ENCODE measurements around the gene ANKZF1.
"Not testable (repeated sequence)": the region's sequence is repeated elsewhere in the genome, so short reads cannot be mapped to it uniquely, and the experiment has no call there.

Gene ANKZF1

DNA sequence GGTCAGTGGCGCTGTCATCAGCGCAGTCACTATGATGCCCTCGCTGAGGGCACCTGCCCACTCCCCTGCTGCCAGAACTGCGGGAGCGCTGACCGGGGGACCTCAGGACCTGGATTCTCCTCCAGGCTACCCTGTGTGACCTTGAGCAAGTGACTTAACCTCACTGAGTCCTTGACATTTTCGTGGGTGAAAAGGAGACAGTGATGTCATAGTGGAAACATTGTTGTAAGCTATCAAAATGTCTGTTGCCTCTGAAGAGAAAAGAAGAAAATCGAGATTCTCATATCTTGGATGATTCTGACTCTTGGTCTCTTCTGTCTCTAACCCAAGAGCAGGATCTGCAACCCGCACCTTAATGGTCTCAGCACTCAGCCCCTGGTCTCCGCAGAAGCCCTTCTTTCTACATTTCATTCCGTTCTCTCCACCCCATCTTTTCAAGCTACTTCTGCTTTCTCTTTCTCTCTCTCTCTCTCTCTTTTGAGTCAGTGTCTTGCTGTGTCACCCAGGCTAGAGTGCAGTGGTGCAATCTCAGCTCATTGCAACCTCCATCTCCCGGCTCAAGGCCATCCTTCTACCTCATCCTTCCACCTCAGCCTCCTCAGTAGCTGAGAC, 25.1 kb downstream of the ANKZF1 start:
- DNase-seq (ENCODE audit: low read depth in 2 of 2) = no peak

DNA sequence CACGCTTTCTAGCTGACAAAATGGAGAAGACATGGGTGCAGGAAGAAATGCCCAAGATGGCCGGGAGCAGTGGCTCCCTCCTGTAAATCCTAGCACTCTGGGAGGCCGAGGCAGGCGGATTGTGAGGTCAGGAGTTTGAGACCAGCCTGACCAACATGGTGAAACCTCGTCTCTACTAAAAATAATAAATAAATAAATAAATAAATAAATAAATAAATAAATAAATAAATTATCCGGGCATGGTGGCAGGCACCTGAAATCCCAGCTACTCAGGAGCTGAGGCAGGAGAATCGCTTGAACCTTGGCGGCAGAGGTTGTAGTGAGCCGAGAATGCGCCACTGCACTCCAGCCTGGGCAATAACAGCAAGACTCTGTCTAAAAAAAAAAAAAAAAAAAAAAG, 29.3 kb downstream of the ANKZF1 start:
- DNase-seq (ENCODE audit: low read depth in 2 of 2) = not testable (repeated sequence)

DNA sequence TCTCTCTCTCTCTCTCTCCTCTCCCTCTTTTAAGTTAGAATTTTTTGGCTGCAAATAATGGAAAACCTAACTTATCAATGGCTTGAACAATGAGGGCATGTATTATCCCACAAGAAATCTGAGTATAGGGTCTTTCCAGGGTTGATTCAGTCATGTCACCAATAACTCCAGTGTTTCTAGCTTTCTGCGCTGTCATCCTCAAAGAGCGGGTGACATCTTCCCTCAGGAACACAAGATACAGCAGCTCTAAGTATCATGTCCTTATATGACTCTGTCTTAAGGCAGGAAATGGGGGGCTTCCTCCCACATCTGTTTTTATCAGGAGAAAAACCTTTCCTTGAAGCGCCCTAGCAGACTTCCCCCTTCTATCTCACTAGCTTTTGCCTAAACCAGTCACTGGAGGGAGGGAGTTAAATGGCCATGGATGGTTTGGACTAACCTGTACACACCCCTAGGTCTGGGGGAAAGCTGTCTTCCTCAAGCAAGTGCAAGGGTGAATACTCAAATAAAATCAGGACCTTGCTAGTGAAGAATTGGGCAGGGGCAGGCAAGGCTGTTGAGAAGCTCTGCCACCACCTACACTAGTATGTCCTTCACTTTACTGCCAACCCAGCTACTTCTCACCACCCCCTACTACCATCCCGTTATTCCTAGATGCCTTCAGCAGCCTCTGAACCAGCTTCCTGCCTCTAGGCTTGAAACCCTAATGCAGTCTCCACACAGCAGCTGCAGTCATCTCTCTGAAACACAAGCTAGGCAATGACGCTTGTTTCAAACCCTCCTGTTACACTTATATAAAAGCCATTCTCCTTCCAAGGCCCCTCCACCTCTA, 31.6 kb downstream of the ANKZF1 start:
- no peak for DNase-seq (ENCODE audit: low read depth in 2 of 2)

DNA sequence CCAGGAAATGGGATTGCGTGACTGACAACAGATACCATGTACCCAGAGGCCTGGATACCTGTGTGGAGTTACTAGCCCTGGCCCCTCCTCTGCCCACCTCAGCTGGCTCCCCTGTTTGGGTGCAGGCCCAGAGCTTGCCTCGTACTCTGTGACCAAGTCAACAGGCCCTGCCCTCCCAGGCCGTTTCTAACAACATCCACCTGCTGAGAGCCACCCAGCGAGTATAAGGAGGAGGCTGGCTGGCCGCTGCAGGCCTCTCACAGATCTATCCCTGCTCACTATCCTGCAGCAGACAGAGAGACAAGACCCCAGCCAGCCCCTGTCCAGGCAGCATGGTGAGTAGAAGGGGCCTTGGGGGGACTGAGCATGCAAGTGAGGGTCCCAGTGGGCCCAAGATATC, 36.6 kb downstream of the ANKZF1 start:
- no peak for DNase-seq (ENCODE audit: low read depth in 2 of 2)

DNA sequence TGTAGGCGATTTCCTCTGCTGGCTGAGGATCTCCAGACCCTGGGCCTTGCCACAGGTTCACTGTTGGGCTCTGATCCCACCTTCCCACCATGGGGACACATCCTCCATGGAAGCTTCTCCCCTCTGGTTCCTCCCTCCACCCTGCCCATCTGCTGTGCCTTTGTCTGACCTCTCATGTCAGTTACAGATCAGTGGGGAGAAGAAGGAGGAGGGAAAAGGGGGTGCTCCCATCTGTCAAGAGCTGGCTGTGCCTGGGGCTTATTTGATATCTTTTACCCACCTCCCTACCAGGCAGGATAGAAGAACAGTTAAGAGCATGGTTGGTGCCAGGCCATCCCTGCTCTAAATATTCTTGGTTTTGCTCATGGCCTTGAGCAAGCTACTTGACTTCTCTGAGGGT, 37.3 kb downstream of the ANKZF1 start:
- DNase-seq (ENCODE audit: low read depth in 2 of 2) = no peak

DNA sequence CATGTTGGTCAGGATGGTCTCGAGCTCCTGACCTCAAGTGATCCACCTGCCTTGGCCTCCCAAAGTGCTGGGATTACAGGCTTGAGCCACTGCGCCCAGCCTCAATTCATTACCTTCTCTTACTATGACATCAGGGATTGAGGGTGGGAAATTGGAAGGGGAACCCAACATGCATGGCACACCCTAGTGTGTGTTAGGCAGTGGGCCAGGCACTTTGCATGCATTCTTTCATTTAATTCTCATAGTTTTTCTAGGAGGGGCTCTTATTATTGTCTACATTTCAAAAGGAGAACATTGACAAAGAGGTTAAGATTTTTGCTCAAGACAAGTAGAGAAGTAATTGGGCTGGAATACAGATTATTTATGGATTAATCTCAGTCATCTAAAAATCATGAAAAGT, 38.7 kb downstream of the ANKZF1 start:
- DNase-seq (ENCODE audit: low read depth in 2 of 2) = no peak

DNA sequence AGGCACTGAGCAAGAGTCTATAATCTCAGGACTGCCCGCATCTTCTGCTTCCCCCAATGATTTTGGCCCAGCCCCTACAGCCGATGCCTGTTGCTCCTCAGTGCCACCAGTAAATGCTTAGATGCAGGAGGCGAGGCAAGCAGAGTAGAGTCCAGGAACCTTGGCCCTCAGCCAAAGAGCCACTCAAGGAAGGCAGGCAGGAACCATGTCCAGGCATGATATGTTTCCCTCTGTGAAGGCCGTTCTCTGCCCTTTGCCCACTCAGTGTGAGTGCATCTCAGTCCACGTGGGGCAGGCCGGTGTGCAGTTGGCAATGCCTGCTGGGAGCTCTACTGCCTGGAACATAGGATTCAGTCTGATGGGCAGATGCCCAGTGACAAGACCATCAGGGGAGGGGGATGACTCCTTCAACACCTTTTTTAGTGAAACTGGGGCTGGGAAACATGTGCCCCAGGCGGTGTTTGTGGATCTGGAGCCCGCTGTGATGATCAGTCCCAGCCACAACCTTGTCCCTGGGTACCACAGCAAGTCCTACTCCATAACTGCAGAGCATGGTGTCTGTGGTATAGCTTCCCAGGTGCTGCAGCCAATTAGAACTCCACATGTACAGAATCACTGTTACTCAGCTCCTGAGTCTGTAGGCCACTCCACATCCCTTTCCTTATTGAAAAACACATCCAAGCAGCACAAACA, 39.9 kb downstream of the ANKZF1 start:
- DNase-seq (ENCODE audit: low read depth in 2 of 2) = no peak

DNA sequence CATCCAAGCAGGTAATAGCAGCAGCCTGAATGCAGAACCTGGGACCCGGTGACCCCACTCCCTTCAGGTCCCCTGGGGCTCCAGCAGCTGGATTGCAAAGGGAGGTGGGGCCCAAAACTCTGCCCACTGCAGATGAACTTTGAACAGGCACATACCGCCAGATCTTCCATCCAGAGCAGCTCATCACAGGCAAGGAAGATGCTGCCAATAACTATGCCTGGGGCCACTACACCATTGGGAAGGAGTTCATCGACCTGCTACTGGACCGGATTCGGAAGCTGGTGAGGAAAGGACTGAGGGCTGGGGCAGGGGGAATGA, 40.4 kb downstream of the ANKZF1 start:
- no peak for DNase-seq (ENCODE audit: low read depth in 2 of 2)

DNA sequence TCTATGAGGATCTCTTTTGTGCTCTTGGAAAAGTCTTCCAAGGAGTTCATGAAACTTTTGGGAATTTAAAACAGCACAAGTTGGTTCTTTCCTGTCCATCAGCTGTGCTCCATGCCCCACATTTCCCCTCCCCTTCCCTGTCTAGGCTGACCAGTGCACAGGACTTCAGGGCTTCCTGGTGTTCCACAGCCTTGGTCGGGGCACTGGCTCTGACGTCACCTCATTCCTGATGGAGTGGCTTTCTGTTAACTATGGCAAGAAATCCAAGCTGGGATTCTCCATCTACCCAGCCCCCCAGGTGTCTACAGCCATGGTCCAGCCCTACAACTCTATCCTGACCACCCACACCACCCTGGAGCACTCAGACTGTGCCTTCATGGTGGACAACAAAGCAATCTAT, 41.4 kb downstream of the ANKZF1 start:
- DNase-seq (ENCODE audit: low read depth in 2 of 2) = no peak

DNA sequence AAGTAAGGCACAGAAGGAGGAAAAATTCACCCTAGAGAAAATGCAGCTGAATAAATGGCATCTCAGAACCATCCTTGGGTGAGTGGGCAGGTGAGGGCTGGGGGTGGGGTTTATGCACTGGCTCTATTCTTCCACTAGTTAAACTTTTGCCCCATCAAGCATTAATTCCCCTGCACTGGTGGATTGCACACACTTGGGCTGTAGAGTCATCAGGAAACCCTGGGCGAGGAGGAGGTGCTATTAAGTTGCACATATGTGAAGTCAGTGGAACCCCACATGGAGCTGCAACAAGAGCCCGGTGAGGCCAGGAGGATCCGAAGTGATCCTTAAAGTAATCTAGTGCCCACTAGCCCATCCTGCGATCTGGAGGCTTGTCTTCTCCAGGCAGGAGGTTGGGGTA, 42.8 kb downstream of the ANKZF1 start:
- no peak for DNase-seq (ENCODE audit: low read depth in 2 of 2)

DNA sequence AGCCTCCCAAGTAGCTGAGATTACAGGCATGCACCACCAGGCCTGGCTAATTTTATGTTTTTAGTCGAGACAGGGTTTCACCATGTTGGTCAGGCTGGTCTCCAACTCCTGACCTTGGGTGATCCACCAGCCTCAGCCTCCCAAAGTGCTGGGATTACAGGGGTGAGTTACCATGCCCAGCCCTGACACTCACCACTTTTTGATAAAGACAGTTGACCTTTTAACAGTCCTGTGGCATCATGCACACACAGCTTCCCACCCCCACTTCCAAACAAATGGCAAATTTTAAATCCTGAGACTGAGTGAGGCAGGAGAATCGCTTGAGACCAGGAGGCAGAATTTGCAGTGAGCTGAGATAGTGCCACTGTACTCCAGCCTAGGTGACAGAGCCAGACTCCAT, 43.4 kb downstream of the ANKZF1 start:
- no peak for DNase-seq (ENCODE audit: low read depth in 2 of 2)

DNA sequence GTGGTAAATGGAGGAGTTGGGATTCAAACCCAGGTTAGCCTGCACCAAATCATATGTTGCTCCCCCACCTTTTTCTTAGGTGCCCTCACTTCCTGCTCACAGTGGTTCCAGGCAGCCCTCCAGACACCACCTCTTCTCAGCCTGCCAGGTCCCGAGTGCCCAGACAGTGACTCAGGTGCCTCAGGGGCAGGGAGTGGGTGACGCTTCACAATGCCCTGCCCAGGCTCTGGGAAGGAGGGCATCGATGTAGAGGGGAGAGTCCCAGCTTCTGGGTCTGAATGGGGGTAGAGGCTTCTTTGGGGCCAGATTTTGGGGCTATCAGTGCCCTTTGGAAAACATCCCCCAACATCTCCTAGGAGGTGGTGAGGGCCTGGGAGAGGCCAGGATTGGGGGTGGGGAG, 44.3 kb downstream of the ANKZF1 start:
- DNase-seq (ENCODE audit: low read depth in 2 of 2) = no peak

DNA sequence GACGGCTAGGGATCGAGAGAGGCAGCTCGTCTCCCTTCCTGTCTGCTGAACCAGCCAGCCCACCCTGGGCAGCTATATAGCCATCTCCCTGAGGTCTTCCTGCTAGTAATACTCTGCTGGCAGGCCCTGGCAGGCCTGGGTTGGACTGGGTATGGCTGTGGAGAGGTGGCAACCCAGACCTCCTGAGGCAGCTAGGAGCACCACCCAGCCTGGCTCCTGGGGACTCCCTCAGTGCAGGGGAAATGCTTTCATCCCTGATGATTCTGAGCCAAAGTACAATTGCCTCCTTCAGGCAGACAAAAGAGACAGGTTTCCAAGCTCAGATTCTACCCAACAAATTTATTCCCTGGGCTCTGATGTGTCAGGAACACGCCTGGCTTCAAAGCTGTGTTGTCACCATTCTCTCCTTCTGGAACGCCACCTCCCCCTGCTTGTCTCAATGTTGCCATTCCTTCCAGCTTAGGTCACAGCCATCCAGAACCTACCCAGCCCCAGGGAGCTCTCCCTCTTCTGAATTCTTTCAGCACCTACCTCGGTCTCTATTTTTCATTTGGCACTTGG, 44.8 kb downstream of the ANKZF1 start:
- DNase-seq (ENCODE audit: low read depth in 2 of 2) = no peak

DNA sequence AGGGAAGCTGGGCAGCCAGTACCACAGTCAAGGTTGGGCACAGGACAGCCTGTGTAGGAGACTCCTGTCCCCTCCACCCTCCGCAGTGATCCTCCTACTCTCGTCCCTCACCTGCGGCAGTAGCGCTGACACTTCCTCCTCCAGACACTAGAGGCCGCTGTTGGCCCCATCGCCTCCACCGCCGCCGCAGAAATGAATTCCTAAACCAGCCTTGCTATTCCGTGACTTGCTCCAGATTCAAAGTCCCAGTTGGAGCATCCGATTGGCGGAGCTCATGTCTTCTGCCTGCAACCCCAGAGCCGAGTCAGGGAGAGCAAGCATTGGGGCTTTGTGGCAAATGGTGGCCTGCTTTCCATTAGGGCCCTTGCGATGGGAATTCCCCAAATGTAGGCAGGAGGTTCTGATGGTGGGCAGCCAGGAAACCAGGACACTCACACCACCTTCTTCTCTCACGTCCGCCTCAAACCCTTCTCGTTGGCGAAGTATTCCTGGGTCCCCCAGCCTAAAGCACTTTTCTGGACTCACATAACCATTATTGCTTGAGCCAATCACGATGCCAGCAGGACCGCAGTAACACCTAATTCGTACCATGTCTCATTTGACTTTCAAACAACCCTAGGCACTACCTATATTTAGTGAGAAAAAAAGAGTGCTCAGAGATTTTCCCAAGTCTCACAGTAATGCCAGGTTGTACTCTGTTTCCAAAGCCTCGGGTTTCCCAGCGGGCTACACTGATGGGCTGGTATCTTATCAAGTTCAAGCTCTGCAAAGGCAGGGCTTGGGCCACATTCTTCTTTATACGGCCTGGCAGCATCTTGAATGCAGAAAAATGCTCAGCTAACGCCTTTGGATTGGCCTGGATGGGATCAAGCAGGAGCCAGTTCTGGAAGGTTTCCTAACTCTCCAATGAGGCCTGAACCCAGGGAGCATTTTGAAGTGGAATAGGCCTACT, 48.4 kb downstream of the ANKZF1 start:
- peak; percentile 47 to 55 for DNase-seq (ENCODE audit: low read depth in 2 of 2)

DNA sequence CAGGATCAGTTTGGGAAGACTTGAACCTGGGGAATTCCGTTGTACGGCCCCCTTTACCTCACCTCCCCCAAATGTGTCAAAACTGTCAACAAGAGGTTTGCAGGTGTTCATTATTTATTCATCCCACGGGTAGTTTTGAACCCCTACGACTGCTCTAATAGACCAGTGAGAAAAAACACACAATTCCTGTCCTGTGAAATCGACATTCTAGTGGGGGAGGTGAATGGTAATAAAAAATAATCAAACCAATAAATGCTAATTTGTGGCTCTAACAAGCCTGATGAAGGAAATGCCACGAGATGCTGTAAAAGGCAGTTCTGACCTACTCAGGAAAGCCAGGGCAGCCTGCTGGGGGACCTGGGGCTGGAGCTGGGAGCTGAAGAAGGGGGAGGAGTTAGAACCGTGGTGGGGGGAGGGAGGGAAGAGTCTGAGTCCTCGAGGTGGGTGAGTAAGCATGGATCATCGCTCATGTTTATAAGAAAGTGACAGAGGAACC, 49.1 kb downstream of the ANKZF1 start:
- DNase-seq (ENCODE audit: low read depth in 2 of 2) = no peak

DNA sequence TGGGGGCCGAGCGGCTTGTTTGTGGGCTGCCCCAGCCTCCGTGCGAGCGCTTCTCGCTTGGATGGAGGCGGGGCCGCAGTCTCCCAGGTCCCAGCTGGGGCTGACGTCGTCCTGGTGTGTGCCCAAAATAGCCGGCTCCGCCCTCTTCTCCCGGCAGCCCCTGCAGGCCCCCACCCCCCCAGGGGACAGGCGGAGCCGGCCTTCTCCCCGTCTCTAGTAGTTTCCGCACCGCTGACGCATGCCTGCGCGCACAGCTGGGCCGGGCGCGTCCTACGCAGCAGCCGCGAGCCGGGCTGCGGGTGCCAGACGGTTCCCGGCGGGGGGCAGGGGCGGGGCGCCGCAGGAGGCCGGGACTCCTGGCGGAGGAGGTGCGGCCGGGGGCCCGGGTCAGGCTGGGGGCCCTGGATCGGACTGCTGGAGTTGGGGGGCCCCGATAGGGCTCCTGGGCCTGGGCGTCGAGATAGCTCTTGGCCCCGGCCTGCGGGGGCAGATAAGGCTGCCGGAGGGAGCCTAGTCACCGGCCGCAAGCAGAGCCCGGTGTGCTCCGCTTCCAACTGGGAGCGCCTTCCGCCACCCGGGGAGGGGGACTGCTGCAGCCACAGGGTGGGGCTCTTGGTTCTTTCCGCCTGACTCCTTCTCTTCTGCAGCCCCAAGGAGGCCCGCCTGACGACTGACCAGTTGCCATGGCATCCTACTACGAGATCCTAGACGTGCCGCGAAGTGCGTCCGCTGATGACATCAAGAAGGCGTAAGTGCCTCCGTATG, 49.7 kb downstream of the ANKZF1 start, which contains the start of gene DNAJB2:
Gene DNAJB2, plus strand, starts transcription at position 216 of the 765 bp plus-strand sequence. Its CDS starts 468 bp downstream, at position 684.
- peak; percentile 98 to 100 for DNase-seq (ENCODE audit: low read depth in 2 of 2)

DNA sequence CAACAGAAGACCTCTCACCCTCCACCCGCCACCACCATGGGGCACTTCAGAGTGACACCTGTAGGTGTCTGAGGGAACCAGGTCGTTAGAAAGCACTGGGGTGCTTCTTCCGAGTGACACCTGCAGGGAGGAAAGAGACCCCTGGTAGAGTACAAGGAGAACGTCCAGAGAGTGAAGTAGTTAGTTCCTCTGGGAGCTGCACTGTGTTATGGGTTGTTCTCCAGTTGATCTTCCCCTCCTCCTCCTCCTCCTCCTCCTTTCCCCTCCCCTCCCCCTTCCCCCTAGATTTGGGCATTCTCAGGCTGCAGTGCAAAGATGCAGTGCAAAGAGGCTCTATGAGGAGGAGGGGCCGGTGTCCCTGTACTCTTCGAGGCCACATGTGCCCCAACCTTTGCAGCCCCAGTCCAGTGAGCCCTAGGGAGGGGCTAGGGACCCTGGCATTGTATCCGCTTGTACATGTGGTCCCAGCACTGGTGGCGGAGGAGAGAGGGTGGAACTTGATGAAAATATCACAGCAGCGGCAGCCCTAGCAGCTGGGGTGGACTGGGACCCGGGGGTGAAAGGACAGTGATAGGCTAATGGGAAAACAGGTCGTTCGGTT, 50.4 kb downstream of the ANKZF1 start:
- no peak for DNase-seq (ENCODE audit: low read depth in 2 of 2)

DNA sequence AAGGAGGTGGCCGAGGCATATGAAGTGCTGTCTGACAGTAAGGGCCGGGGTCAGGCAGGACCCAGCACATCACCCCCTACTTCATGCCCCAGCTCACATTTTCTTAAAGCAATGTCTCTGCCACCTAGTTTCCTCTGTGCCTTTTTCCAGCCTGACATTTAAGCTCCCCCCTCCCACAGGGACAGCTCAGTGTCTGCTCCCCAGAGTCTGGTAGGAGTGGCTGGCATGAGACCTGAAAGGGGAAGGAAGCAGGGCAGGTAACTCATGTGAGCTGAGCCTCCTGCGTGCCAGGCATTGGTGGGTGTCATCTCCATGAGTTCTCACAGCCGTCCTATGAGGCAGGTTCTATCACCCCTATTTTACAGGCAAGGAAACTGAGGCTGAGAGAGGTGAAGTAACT, 51.0 kb downstream of the ANKZF1 start:
- no peak for DNase-seq (ENCODE audit: low read depth in 2 of 2)

DNA sequence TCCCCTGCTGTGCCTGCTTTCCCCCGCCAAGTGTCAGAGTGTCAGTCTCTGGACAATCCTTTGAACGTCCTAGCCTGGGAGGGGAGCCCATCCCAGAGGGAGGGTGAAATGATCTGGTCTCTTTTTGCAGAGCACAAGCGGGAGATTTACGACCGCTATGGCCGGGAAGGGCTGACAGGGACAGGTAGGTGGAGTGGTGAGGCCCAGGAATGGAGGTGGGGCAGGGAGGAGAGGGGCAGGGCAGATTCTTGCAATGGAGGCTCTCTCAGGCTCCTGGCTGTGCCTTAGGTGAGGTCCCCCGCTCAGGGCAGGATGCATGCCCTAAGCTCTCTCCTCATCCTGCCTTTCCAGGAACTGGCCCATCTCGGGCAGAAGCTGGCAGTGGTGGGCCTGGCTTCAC, 52.0 kb downstream of the ANKZF1 start:
- no peak for DNase-seq (ENCODE audit: low read depth in 2 of 2)

DNA sequence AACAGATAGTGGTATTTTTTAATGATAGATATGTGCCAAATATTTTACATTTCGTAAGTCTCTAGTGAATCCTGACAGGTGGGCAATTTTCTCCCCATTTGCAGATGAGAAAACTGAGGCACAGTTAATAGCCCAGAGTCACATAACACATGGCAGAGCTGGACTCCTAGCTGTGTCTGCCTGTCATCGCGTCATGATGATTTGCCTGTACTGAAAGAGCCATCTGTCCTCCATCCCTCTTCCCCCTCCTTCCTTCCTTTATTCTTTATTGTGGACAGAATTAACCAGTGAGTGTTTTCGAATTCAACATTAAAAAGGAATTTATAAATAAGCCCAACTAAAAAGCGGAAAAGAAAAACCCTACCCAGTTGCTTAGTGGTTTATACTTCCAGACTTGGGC, 52.8 kb downstream of the ANKZF1 start:
- DNase-seq (ENCODE audit: low read depth in 2 of 2) = no peak
